ENCODE measurements around the gene USP8.

The USP8 gene

GRCh38 chr15:50549326-50549725 is 125.1 kb downstream of the USP8 start:
- ATAC-seq, result no peak
- no peak for TF ChIP-seq TSHZ2 (CRISPR knock-in tag; IDR thresholded peaks at IDR 0.05)
- no peak for TF ChIP-seq TCF4 (CRISPR knock-in tag; IDR thresholded peaks at IDR 0.05; ENCODE audit: borderline replicate concordance)
- no peak for TF ChIP-seq POU6F1 (CRISPR knock-in tag; IDR thresholded peaks at IDR 0.05; ENCODE audit: borderline replicate concordance, low read depth)
- no peak for TF ChIP-seq CSRNP3 (CRISPR knock-in tag; IDR thresholded peaks at IDR 0.05)
- TF ChIP-seq ZNF70 (CRISPR knock-in tag; IDR thresholded peaks at IDR 0.05), result no peak
- no peak for TF ChIP-seq ZFP30 (CRISPR knock-in tag; IDR thresholded peaks at IDR 0.05)
- no peak for TF ChIP-seq ISL1 (CRISPR knock-in tag; IDR thresholded peaks at IDR 0.05)
- no peak for TF ChIP-seq RARB (CRISPR knock-in tag; IDR thresholded peaks at IDR 0.05)
- no peak for TF ChIP-seq ZNF8 (CRISPR knock-in tag; IDR thresholded peaks at IDR 0.05)
- no peak for TF ChIP-seq ZC3H10 (CRISPR knock-in tag; IDR thresholded peaks at IDR 0.05)
- TF ChIP-seq ZNF565 (CRISPR knock-in tag; conservative IDR thresholded peaks at IDR 0.05; ENCODE audit: low read depth), result no peak
- no peak for TF ChIP-seq BACH2 (CRISPR knock-in tag; IDR thresholded peaks at IDR 0.05; ENCODE audit: borderline replicate concordance)
- TF ChIP-seq GLIS3 (CRISPR knock-in tag; IDR thresholded peaks at IDR 0.05), result no peak

GRCh38 chr15:50552238-50552637 is 128.0 kb downstream of the USP8 start:
- TF ChIP-seq ZFP3 (CRISPR knock-in tag; IDR thresholded peaks at IDR 0.05) (no peak), ZNF70 (CRISPR knock-in tag; IDR thresholded peaks at IDR 0.05) (no peak), CREB5 (CRISPR knock-in tag; IDR thresholded peaks at IDR 0.05; ENCODE audit: low read depth) (no peak), ARNTL (CRISPR knock-in tag; IDR thresholded peaks at IDR 0.05; ENCODE audit: borderline replicate concordance, low read depth) (no peak), CSDC2 (CRISPR knock-in tag; IDR thresholded peaks at IDR 0.05) (no peak), POU6F1 (CRISPR knock-in tag; IDR thresholded peaks at IDR 0.05; ENCODE audit: borderline replicate concordance, low read depth) (no peak), SNAI2 (CRISPR knock-in tag; IDR thresholded peaks at IDR 0.05) (no peak)
- no peak for ATAC-seq

- ATAC-seq, result no peak
- TF ChIP-seq ZC3H10 (CRISPR knock-in tag; IDR thresholded peaks at IDR 0.05) (no peak), TSHZ2 (CRISPR knock-in tag; IDR thresholded peaks at IDR 0.05) (no peak), BACH2 (CRISPR knock-in tag; IDR thresholded peaks at IDR 0.05; ENCODE audit: borderline replicate concordance) (no peak), ZNF565 (CRISPR knock-in tag; conservative IDR thresholded peaks at IDR 0.05; ENCODE audit: low read depth) (no peak), ESRRG (CRISPR knock-in tag; IDR thresholded peaks at IDR 0.05) (no peak), CSRNP3 (CRISPR knock-in tag; IDR thresholded peaks at IDR 0.05) (no peak), PPARA (CRISPR knock-in tag; IDR thresholded peaks at IDR 0.05; ENCODE audit: borderline replicate concordance) (no peak), ZNF70 (CRISPR knock-in tag; IDR thresholded peaks at IDR 0.05) (no peak), ISL1 (CRISPR knock-in tag; IDR thresholded peaks at IDR 0.05) (no peak), ZFP3 (CRISPR knock-in tag; IDR thresholded peaks at IDR 0.05) (no peak), TOX (CRISPR knock-in tag; IDR thresholded peaks at IDR 0.05; ENCODE audit: borderline replicate concordance) (no peak)
These were observed 132.6 kb downstream of the USP8 start for GRCh38 chr15:50556642-50557371.

All from SK-N-SH treated with all-trans-retinoic acid at 6 μM for 48 hours (cell line).